Hippocampal formation (tissue), 2 donors: Measurements from ENCODE around the gene PRKACB.
"Not testable (repeated sequence)": the region's sequence is repeated elsewhere in the genome, so short reads cannot be mapped to it uniquely, and the experiment has no call there.

Experiments used
- DNase-seq, 2 donors: peaks; one replicate each; lab custom pipeline; 2025; lab: John Stamatoyannopoulos, UW

Gene PRKACB

DNA sequence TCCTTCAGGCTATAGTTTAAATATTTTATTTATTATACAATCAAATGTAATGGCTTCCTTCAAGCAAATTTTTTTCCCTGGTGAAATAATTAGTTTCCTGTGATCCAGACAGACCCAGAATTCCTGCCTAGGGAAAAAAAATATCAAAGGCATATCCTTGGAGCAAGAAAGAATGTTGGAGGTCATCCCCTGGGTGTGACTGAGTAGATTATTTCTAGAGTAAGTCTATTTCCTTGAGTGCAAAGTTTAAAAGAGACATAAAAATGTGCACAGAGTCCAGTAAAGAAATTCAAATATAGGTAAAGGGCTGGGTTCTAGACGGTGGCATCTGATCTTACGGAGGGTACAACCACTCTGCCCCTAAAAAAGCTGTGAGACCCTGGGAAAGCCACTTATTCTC lies 125.2 kb downstream of the PRKACB start:
- DNase-seq, result no peak

DNA sequence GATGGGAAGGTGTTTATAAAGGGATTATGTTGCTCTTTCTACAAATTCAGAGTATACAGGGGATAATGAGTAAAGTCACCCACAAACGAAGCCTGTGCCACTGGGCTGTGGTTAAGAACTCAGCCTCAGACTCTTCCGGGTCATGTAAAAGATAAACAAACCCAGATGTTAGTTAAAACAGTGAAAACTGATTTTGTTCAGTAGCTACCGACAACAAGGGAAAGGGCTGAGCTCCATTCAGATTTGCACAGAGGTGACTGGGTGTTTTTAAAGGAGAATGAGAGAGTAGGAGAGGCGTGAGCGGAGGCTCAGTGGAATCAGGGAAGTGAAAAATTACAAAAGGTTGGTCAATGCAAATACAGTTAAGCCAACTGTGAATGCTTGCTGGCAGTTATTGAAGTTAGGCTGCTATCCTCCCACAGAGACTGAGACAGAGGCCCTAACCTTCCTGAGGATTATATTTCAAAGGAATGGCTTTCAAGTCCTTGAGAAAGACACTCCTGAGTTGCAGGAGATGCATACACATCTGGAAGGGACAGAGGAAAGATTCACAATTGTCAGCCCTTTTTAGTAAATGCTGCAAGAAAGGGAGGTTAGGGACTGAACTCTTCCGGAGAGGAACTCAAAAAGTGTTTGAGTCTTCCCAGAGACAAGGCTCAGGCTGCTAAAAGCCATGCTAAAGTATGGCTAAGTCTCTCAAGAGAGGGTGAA lies 127.5 kb downstream of the PRKACB start:
- no peak for DNase-seq

DNA sequence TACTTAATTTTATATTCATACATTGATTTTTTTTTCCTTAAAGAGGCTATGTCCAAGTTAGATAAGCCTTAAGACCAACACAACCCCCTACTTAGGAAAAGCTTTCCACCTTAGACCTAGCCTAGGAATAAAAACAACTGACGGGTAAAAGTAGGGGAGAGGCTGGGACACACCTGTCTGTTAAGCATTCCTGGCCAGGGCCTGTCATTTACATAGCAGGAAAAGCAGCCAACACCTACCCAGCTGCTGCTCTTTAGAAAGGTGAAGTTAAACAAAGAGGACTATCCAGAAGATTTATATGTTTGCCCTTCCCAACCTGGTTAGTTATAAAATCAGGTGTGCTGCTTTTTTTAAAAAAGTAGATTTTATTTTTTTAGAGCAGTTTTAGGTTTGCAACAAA lies 128.3 kb downstream of the PRKACB start:
- DNase-seq, result no peak

DNA sequence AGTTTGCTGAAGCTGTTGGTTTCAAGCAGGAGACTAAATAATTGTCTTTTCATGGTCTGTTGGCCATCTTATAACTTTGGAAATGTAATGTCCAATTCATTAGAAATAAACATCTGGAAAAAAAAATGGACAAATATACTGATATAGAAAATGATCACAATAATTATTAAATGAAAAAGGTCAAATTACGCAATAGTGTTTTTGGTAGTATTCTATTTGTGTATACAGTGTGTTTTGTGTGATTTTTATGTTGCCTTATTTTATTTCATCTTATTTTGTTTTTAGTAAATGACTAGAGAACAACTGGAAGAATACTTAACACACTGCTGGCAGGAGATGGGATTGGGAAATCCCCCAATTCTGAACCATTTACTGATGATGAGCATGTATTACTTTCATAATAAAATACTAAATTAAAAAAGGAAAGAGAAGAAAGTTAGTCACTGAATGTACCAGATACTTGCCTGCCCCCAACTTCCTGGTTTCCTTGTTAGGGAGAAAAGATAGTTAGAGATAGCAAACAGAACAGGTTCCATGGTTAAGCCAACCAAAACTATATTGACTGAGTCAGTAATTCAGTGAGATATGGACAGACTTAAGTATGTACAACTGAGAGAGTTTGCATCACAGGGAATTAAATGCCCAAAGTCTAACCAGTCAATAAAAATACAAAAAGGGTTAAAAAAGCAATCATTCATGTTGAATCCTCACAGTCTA lies 133.4 kb downstream of the PRKACB start:
- no peak for DNase-seq

DNA sequence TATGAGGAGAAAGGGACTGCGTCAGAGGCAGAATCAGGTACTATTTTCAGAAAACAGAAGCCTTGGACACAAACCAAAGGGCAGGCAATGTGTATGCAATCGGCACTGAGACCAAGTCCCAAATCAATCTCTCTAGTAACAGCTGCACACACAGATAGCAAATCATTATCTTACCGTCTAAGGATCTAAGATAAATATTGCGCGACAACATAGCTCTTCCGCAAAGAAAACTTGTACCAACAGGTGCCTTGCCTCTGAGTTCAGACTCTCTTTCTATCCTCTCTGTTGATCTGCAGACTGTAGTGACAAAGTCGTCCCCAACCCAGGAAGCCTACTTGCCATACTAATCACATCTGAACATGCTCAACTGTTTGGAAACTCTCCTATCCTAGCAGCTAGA lies 134.8 kb downstream of the PRKACB start:
- no peak for DNase-seq

DNA sequence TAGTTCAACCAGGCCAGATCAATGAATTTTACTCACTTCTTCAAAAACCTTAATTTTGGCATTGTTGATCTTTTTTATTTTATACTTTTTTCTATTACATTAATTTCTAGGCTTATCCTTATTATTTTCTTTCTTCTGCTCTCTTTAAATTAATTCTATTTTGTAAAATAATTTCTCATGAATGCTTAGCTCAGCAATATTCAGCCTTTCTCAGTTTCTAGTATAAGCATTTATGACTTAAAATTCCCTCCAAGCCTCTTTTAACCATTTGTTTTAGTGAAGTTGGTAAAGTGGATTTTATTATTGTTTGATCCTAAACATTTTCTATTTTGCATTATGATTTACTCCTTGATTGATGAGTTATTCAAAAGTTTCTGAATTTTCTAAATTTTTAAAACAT lies 136.8 kb downstream of the PRKACB start:
- no peak for DNase-seq

DNA sequence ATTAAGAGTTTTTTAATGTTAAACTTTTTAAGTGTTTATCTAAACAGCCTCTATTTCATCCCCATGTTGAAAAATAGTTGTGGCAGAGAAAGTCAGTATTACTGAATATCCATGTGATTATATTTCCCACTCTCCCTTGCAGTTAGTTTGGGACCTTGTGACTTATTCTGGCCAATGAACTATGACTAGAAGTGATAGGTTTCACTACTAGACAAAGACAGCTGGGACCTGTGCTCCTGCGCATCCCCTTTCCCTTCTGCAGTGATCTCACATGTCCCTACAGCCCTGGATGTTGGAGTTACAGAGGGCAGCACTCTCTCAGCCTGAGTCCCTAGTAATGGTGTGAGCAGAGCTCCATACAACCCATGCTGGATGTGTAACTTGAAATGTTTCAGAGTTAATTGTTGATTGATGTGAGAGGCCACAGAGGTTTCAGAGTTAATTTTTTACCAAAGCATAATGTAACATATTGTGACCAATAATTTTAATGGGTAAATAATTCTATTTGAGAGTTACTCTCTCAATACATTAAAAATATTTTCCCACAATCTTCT lies 138.8 kb downstream of the PRKACB start:
- DNase-seq, result no peak

DNA sequence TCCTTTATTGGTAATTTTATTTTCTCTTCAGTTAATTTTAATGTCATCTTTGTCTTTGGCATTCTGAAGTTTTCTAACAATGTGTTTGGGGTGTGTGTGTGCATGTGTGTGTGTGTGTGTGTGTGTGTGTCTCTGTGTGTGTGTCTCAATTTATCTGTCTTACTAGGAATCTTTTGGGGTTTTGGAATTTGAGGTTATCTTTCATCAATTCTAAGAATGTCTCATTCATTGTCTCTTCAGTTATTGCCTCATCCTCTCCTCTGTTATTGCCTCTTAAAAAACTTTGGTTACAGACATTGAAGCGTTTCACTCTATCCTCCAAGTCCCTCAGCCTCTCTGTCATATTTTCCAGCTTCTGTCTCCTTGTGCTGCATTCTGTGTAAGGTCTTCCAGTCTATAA lies 139.3 kb downstream of the PRKACB start:
- DNase-seq, result no peak

DNA sequence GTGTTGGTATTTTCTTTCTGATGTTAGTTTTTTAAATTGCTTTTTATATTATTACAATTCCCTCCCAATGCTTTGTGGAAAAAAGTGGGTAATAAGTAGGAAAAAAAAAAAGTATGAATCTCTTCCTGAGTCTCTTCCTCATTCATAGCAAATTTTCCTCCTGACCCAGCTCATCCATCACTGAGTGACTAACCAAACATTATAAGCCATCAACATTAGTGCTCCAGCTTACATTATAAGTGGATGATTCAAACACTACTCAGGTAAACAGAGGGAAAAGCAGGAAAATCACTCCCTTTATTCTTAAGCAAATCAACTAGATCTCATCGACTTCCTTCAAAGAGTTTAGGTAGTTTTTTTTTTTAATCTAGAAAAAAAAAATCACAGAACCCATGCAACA lies 142.0 kb downstream of the PRKACB start:
- DNase-seq, result no peak

DNA sequence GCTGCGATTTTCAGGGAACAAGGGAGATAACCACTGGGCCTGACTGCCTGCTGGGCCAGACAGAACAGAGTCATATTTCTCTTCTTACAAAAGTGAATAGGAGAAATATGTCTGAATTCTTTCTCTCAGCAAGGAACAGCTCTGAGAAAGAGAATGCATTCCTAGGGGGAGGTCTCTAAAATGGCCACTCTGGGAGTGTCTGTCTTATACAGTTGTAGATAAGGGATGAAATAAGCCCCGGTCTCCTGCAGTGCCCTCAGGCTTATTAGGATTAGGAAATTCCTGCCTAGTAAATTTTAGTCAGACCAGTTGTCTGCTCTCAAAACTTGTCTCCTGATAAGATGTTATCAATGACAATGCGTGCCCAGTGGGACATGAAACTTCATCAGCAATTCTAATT lies 143.3 kb downstream of the PRKACB start:
- DNase-seq, result not testable (repeated sequence)
